Activated CD4-positive, alpha-beta T cell treated with anti-CD3 and anti-CD28 coated beads, Interleukin-2, amount 50 U/mL, for 48 hours (primary cell): Measurements from ENCODE around the gene LGALS9B.
"Not testable (repeated sequence)": the region's sequence is repeated elsewhere in the genome, so short reads cannot be mapped to it uniquely, and the experiment has no call there.

Experiments used
- DNase-seq, 2 experiments: peaks; one replicate each; pipeline ENCODE4 v3.0.0-alpha.2; 2020

LGALS9B gene

DNA sequence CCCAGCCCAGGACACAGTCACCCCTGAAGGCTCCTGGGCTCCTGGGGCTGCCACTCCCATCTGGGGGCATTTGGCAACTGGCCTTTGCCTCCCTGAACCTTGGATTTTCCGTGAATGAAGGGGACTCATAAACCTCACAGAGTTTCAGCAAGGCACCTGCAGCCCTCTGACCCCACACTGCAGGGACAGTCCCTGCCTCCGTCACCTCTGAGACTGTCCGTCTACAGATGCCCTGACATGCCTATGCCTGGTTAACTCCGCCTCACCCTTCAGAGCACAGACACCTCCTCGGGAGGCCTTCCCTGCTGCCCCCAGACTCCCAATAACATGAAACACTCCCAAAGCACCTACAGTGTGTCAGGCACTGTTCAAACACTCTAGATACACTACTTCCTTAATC is 786 bp downstream of the LGALS9B start:
- not testable (repeated sequence) for DNase-seq

DNA sequence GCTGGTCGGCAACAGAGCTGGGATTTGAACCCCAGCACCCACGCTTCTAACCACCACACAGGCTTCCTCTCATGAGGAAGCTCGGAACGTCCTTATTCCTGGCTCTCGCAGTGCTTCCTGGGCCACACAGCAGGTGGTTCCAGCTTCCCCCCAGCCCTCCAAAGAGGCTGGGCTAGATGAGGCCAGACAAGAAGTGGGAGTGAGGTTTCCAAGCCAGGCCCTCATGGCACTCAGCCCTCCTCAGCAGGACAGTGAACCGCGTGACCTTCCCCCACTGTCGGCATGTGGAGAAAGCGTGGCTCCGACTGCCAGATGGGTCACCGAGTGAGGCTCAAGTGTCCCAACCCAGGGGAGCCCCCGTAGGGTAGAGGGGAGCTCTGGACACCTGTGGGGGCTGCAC is 1.8 kb downstream of the LGALS9B start:
- DNase-seq: not testable (repeated sequence)

DNA sequence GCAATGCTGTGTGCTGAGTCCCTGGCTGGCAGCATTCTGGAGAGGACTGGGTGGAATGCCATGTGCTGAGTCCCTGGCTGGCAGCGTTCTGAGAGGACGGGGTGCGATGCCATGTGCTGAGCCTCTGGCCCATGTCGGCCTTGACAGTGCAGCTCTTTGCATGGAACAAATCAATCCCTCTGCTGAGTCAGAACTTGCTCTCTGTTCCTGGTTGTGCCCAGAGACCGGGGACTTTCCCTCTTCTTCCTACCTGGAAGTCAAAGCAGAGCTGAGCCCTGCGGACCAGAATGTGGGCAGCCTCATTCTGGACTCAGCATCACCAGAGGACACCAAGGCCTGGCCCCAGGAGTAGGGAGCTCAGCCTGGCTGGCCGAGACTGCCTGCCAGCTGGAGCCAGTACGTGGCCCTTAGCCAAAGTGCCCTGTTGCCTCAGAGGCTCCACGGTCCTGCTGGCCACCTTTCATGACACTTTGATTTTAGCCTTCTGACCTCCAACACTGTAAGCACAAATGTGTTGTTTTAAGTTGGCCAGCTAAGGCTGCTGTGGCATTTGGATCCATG is 2.4 kb downstream of the LGALS9B start:
- not testable (repeated sequence) for DNase-seq

DNA sequence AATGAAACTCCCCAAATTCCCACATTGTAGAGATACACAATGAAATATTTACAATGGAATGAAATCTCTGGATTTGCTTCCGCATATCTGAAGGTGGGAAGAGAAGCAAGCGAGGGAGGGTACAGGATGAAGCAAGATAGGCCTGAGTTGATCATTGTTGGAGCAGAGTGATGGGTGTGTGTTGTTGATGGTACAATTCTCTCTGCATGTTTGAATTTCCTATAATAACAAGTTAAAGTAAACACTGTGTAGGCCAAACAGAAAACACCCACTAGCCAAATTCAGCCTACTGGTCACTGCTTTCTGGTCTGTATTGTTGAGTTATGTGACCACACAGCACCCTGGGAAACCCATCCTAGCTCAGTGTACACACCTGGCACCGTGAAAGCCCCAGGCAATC is 5.2 kb downstream of the LGALS9B start:
- not testable (repeated sequence) for DNase-seq

DNA sequence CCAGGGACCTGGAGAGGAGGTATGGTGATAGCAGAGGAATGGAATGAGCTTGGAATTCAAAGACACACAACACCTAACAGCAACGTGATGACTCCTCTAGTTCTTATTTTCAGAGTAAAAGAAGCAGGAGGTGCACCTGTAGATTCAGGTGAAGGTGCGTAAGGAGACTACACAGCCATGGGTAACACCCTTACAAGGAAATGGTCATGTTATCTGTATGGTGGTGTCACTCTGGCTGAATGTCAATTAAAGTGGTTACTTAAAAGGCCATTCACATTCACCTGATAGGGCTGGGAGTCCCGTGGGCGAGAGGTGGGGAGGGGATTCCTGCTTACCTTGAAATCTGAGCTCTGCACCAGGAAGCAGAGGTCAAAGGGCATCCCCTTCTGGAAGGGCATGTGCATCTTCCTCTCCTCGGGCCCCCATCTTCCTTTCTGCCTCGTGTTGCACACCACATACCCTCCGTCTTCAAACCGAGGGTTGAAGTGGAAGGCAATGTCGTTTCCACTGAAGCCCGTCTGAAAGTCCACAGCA is 9.4 kb downstream of the LGALS9B start:
- DNase-seq: not testable (repeated sequence)

DNA sequence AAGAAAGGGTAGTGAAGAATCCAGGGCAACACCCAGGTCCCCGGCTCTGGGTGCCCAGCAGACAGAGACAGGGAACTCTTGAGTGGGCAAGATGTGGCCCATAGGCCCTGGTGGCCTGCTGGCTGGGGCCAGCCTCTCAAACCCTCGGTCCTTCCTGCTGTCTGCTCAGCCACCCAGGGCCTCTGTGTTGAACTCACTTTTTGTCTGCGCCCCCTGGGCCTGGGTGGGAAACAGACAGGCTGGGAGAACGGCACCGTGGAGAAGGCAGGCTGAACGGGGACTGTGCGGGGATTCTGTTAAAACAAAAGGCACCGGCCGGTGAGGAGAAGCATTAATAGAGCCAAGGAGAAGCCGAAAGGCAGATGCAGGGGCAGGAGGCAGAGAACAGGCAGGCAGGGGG is 12.2 kb downstream of the LGALS9B start:
- not testable (repeated sequence) for DNase-seq

DNA sequence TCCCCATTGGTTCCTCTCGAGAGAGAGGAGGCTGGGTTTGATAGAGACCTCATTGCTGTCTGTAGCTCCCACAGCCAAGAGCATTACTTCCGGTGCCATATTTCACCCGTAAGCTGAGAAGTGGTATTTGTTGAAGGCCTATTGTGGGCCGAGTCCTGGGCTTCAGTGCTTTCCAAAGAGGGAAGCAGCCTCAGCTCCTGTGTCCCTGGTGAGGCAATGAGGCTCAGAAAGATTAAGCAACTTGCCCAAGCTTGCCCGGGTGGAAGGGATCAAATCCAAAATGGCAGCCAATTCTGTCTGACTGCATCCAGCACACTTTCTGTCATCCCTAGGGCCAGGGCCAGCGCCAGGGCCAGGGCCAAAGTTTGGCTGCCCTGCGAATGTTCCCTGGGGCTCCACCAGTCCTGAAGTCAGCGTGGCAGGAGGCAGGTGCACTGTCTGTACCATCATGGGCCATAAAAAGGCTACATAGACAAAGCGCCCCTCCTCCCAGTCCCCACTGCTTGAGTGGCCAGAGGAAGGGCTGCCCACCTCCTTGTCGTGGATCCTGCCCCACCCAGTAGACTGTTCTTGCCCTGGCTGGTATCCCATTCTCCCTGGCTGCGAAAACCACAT is 13.4 kb downstream of the LGALS9B start:
- not testable (repeated sequence) for DNase-seq

DNA sequence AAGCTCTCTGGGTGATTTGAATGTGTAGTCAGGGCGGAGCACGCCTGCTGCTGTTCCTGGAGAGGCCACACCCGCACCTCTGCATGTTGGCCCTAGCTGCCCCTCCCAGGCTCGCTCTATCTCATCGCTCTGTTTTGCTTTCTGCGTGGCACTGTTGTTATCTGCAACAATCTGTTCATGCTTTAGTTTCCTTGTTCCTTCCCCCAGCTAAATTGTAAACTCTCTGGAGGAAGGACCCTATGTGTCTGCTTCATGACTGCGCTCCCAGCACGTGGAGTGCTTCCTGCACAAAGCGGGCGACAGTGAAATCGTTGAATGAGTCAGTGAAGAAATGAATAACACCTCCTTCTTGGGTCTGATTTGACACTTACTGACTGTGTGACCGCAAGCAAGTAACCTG is 16.5 kb downstream of the LGALS9B start:
- DNase-seq: peak; percentile 9 to 36

DNA sequence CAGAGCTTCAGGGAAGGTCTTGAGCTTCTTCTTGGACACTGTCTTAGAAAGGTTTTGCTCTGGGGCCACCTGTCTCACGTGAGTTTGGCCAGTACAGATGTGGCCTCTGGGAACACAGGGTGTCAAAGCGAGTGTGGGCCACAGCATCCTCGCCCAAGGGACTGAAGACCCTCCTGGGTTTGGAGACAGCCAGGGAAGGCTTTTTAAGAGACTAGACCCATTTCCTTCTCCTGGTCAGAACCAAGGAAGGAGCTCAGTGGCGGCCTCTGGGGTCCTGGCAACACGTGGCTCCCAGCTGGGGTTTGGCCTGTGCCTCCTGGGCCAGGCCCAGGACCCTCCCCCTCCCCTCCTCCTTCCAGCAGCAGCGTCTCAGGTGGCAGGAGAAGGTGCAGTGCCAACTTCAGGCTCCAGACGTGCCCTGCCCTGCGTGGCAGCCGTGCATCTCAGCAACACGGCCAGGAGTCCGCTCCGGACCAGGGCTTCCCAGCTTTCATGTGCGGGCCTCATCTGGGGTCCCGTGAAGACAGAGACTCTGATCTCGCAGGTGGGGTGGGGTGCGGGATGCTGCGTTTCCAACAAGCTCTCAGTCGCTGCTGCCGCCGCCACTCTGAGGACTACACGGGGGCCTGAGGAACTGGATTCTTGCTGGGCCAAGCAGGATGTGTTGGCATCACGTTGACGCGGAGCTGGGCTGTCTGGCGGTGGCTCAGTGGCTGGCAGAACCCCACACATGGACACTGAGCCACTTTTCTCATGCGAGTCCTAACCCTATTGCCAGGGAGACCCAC is 19.6 kb downstream of the LGALS9B start:
- DNase-seq: not testable (repeated sequence)

DNA sequence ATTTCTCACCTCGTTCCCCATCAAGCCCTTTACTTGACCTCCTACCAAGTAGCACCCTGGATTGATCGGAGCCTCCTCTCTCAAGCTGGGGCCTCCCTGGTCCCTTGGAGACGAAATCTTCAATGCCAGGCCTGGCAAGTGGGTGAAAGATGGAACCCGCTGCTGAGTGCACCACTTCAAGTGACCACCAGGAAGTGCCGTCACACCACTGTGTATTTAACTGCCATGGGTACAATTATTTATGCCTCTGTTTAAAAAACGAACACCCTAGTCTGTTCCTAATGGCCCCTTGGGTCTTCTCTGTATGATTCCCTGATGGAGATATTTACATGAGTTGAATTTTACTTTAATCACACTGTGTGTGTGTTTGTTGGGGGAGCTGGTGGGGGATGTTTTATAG is 20.4 kb downstream of the LGALS9B start:
- not testable (repeated sequence) for DNase-seq

DNA sequence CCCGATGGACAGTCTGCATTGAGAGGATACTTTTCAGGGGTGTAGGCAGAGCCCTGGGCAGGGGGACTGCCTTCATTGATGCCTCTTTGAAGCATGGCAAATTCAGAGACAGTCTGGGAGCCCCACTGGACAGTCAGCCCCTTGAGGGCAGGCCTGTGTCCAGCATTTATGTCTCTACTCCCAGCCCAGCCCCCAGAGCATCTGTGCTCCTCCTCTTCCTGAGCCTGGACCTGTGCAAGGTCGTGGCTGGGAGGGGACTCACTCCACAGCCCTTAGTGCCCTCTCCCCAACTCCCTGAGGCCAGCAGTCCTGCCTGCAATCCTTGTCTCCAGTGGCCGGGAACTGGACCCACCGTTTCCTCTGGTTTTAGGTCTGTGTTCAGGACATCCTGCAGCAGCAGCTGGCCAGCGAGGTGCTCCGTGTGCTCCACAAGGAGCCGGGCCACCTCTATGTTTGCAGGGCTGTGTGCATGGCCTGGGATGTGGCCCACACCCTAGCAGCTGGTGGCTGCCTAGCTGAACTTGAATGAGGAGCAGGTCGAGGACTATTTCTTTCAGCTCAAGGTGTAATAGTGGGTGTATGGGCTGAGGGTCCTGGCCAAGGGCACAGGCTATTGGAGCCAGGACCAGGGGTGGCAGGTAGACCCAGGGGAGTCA is 22.6 kb downstream of the LGALS9B start:
- DNase-seq: not testable (repeated sequence)

DNA sequence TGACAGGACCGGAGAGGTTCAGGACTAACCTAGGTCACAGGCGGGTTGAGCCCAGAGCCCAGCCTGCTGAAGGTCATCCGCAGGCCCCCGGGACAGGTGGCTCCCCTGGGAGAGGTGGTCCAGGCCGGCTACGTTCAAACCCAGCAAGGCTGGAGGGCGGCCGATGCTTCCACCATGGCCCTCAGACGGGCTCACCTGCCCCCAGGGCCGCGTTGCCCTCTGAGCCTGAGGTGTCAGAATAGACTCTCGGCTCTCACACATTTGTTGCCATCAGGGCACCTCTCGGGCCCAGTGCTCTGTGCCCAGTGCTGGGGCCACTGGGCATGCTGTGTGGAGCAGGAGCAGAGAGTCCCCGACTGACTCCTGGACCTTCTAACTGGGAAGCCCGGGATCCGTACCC is 23.2 kb downstream of the LGALS9B start:
- DNase-seq: not testable (repeated sequence)

DNA sequence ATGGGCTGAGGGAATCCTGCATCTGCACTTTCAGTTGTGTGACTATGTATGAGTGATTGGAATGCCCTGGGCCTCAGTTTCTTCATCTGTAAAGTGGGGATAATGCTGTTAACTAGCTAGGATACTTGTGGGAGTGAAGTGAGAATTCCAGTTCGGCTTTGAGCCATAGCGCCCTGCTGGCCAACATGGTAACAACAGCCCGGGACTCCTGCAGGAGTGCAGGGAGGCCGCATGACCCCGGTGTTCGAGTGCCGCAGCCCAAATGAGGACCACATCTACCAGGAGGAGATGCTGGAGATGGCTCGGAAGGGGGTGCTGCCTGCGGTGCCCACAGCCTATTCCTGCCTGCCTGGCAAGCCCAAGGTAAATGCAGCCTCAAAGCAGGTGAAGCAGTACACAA is 23.7 kb downstream of the LGALS9B start:
- DNase-seq: not testable (repeated sequence)

DNA sequence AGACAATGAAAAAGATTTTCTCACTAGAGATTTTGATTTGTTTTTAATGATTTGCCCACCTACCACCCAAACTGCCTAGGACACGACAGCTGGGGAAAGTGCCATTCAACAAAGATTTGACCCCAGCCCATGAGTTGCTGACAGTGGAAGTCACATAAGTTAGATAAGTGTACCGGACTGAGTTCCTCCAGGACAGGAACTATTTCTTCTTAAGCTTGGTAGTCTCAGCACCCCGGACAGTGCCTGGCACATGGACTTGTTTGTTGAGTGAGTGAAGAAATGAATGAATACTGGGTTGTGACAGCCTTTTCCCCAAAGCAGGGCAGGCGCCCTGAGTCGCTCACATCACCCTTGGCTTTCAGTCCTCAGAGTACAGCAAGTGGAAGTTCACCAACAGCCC is 26.7 kb downstream of the LGALS9B start:
- not testable (repeated sequence) for DNase-seq

DNA sequence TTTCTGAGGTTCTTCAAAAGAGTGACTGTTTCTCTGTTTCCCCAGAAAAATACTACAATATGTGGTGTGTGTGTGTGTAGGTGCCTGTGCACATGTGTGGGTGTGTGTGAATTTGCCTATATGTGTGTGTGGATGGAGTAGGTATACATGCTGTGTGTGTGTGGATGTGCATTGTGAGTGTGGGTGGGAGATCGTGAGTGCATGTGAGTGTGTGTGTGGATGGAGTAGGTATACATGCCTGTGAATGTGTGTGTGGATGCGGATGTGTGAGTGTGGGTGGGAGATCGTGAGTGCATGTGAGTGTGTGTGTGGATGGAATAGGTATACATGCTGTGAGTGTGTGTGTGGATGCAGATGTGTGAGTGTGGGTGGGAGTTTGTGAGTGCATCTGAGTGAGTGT is 32.2 kb downstream of the LGALS9B start:
- not testable (repeated sequence) for DNase-seq

DNA sequence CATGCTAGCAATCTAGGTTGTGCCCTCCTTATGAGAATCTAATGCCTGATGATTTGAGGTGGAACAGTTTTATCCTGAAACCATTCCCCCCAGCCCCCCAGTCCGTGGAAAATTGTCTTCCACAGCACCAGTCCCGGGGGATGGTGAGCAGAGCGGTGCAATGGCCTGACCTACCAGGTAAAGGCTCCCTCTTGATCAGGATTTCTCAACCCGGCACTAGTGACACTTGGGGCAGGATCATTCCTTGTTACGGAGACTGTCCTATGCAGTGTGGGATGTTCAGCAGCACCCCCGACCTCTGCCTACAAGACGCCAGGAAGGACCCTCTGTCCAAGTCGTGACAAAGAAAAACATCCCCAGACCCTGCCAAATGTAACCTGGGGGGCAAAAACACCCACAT is 34.0 kb downstream of the LGALS9B start:
- DNase-seq: not testable (repeated sequence)

DNA sequence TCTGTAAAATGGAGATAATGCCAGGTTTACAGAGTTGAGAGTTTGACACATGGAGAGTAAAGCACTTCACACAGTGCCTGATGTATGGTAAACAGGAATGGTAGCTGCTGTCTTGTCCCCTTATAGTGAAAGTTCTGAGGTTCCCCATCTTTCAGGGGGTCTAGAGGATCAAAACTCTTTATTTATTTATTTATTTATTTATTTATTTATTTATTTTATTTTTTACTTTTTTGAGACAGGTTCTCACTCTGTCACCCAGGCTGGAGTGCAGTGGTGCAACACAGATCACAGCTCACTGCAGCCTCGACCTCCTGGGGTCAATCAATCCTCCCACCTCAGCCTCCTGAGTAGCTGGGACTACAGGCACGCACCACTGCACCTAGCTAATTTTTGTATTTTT is 40.1 kb downstream of the LGALS9B start:
- not testable (repeated sequence) for DNase-seq

DNA sequence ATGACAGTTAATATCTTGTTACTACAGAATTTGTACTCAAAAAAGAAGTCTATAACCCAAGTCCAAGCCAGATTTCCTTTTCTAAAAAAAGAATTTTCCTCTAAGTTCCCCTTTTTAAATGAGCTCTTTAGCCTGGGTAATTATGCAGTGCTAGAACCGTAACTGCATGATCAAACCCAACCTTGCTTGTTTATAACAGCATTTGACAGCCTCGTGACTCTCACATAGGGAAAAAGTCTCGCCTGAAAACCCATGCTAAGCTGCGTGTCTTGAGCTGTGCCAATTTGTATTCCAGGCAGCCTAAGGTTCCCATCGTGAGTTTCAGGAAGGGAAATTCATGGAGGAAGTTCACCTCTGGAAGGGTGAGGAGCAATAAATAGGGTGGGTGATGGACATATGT is 44.5 kb downstream of the LGALS9B start:
- not testable (repeated sequence) for DNase-seq

DNA sequence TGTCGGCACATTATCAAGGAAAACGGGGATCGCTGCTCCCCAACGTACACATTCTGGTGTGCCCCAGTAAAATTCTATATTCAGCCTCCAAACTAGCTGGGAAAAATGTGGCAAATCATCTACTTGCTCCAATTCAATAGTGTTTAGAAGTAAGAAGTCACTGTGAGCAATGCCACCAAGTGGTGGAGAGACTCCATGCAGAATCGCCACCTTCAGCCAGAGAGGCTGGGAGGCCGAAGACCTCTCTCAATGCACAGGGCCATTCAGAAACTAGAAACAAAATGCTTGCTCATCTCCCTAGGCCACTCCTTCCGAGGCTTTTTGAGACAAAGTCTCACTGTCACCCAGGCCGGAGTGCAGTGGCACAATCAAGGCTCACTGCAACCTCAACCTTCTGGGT is 48.5 kb downstream of the LGALS9B start:
- not testable (repeated sequence) for DNase-seq

DNA sequence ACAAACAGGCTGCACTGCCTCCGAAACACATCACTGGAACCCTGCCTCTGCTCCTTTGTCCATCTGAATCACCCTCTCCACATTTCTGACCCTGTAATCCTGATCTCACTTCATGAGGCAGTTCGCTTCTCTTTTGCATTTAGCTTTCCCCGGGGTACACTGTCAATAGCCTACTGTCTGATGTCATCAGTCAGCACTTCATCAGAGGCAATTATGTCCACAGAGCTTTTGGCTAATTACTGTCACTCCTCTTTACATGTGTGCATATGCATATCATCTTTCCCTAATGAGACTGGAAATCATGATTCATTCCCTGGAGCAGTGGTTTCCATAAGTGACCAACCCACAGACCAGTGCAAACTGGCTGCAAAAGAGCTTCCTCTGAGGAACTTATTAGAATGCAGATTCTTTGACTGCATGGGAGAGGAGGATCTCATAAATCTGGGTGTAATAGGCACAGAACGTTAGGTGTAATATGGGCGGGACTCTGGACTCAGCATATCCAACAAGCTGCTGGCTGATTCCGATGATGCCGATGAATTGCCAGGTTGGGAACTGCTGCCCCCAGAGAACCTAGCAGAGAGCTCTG is 49.8 kb downstream of the LGALS9B start:
- DNase-seq: not testable (repeated sequence)

DNA sequence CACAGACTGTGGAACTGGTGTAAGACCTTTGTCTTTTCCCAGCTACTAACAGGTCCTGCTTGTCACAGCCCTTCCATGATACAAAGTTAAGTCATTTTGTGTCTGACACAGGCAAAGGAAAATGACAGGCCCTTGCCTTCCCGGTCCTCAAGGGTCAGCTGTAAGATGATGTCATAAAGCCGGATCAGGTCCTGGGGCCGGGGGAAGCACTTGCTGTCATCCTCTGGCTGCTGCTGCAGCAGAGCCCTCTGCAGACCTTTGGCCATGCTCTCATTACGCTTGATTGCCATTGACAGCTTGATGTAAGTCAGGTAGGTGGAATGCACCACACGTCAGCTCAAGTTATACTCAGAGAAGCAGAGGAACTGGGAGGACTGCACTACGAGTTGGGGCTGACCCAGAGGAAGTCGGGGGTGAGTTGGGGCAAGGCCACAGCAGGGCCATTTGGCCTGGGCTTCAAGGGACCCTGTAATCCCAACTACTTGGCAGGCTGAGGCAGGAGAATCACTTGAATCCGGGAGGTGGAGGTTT is 50.9 kb downstream of the LGALS9B start:
- DNase-seq: not testable (repeated sequence)

DNA sequence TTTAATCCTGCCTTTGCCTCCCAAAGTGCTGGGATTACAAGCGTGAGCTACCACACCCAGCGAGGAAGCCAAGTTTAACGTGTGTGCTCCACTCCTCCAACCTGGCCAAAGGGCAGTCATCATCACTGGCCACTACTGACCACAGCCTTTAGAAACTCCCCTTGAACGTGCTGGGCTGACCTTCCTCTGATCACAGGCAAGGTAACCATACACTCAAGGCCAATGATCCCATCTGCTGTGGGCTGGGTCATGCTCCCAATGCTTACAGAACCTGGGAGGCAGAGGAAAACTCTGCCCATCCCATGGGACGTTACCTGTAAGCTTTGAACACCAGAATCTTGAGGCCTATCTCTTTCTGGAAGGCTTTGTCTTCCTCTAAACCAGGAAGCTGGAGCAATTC is 51.9 kb downstream of the LGALS9B start:
- not testable (repeated sequence) for DNase-seq
